ENCODE measurements around the gene ISCA1. TPM values are rescaled to one million over a fixed set of nuclear protein-coding genes. Genes with fewer than 3 reads are reported as not detected.

ISCA1 gene
- total RNA-seq, 6 donors from 2014 or later = 8.0 to 34.1 (median 19.3) TPM

GRCh38 chr9:86219606-86220005 is 62.7 kb downstream of the ISCA1 start:
- ATAC-seq (ENCODE audit: low FRiP score in 2 of 2) = no peak
- H3K36me3 ChIP-seq = no peaks in the 10 kb centered on the region
- TF ChIP-seq POLR2A (IDR thresholded peaks at IDR 0.05) (no peak), EP300 (IDR thresholded peaks at IDR 0.05) (no peak), POLR2AphosphoS5 (IDR thresholded peaks at IDR 0.05) (no peak), CTCF (IDR thresholded peaks at IDR 0.05) (no peak)
- no peaks in the 10 kb centered on the region for H3K9me3 ChIP-seq
- H3K4me3 ChIP-seq = no peak overlapping the region
- no peaks in the 10 kb centered on the region for H3K4me1 ChIP-seq
- no peak for DNase-seq
- no peak overlapping the region for H3K27ac ChIP-seq
- 81 to 89% methylated on average over 3 of the region's 3 CpGs for WGBS, 2 donors
- no peaks in the 10 kb centered on the region for H3K27me3 ChIP-seq

- 82 to 90% methylated on average over 7 of the region's 7 CpGs for WGBS, 2 donors
- Histone ChIP-seq H3K27me3 (no peaks in the 10 kb centered on the region), H3K4me1 (no peaks in the 10 kb centered on the region), H3K27ac (no peak overlapping the region), H3K36me3 (no peaks in the 10 kb centered on the region), H3K4me3 (no peak overlapping the region), H3K9me3 (no peaks in the 10 kb centered on the region)
- TF ChIP-seq EP300 (IDR thresholded peaks at IDR 0.05) = no peak
- no peak for TF ChIP-seq POLR2AphosphoS5 (IDR thresholded peaks at IDR 0.05)
- no peak for TF ChIP-seq CTCF (IDR thresholded peaks at IDR 0.05)
- no peak for TF ChIP-seq POLR2A (IDR thresholded peaks at IDR 0.05)
- DNase-seq = no peak
- ATAC-seq (ENCODE audit: low FRiP score in 2 of 2) = no peak
Observed at GRCh38 chr9:86217076-86217755, 65.1 kb downstream of the ISCA1 start.

Small RNA genes lying within 50 kb of the gene (small RNA-seq; reads per million reads assigned to genes)
- gene AL137849.1 = 0 reads per million in 4 donors
- gene RN7SKP264 = 0 reads per million in 4 donors

Other genes with a start within 250 kb of the ISCA1 start
- 10 to 100 TPM in 4 of 6 donors, 1 to 10 TPM in 2; 3.1 to 27.5 (median 15.7) TPM for gene GOLM1, start 183.0 kb downstream of the ISCA1 start, total RNA-seq
- 1 to 10 TPM in 2 of 6 donors, under 1 TPM in 1, not detected in 3; 0.30 to 1.5 (median 1.0) TPM for gene C9orf153, start 22.9 kb downstream of the ISCA1 start, total RNA-seq
- gene TUT7, start 71.9 kb upstream of the ISCA1 start, total RNA-seq = 100 to 1,000 TPM in 1 of 6 donors, 10 to 100 TPM in 5; 28.6 to 159 (median 47.3) TPM

All from upper lobe of left lung (tissue), 6 donors.